HG02678 (cell line): Measurements from ENCODE around the gene HOXA6.

ENCODE experiments used
- ATAC-seq: cut with Tn5 transposase; IDR thresholded peaks from one replicate; pipeline ENCODE4 v1.9.1; 2021; ENCODE audit warnings: mild to moderate bottlenecking, moderate library complexity; ENCODE audit not compliant: unreplicated experiment

HOXA6 gene

GRCh38 chr7:27173956-27174873, 26.6 kb upstream of the HOXA6 start, which contains the start of gene HOXA10:
Gene HOXA10 (minus strand): TSS chr7:27174320. CDS start chr7:27174306, 14 bp downstream.
- ATAC-seq, result no peak

GRCh38 chr7:27173511-27173955, 26.0 kb upstream of the HOXA6 start:
- ATAC-seq, result no peak

GRCh38 chr7:27172823-27173510, 25.4 kb upstream of the HOXA6 start:
- ATAC-seq, result no peak

- ATAC-seq, result no peak
Observed at GRCh38 chr7:27172315-27172774, 24.8 kb upstream of the HOXA6 start.

GRCh38 chr7:27171637-27172314, 24.2 kb upstream of the HOXA6 start:
- ATAC-seq, result no peak

- no peak for ATAC-seq
Observed at GRCh38 chr7:27171325-27171636, 23.7 kb upstream of the HOXA6 start.

GRCh38 chr7:27170426-27171324, 23.1 kb upstream of the HOXA6 start:
- ATAC-seq, result no peak

- ATAC-seq, result no peak
Observed at GRCh38 chr7:27169658-27170425, 22.3 kb upstream of the HOXA6 start.

GRCh38 chr7:27168265-27168947, 20.8 kb upstream of the HOXA6 start:
- ATAC-seq, result no peak

- ATAC-seq, result no peak
Observed at GRCh38 chr7:27167916-27168264, 20.3 kb upstream of the HOXA6 start.

- no peak for ATAC-seq
Observed at GRCh38 chr7:27166531-27167505, 19.2 kb upstream of the HOXA6 start.

GRCh38 chr7:27165996-27166530, 18.5 kb upstream of the HOXA6 start:
- ATAC-seq, result no peak

GRCh38 chr7:27165089-27165995, 17.8 kb upstream of the HOXA6 start, which contains the start of gene HOXA9:
Gene HOXA9 (minus strand): TSS chr7:27165537. CDS start chr7:27165457, 80 bp downstream.
- no peak for ATAC-seq

GRCh38 chr7:27164367-27165088, 17.0 kb upstream of the HOXA6 start:
- ATAC-seq, result no peak

- ATAC-seq, result no peak
Observed at GRCh38 chr7:27164045-27164366, 16.4 kb upstream of the HOXA6 start.
